Activated naive CD4-positive, alpha-beta T cell (primary cell): ENCODE results near the gene NECTIN1.

Source experiments
- DNase-seq, 4 experiments: peaks; one replicate each; lab custom pipeline; 2025; lab: John Stamatoyannopoulos, UW

The NECTIN1 gene

DNA sequence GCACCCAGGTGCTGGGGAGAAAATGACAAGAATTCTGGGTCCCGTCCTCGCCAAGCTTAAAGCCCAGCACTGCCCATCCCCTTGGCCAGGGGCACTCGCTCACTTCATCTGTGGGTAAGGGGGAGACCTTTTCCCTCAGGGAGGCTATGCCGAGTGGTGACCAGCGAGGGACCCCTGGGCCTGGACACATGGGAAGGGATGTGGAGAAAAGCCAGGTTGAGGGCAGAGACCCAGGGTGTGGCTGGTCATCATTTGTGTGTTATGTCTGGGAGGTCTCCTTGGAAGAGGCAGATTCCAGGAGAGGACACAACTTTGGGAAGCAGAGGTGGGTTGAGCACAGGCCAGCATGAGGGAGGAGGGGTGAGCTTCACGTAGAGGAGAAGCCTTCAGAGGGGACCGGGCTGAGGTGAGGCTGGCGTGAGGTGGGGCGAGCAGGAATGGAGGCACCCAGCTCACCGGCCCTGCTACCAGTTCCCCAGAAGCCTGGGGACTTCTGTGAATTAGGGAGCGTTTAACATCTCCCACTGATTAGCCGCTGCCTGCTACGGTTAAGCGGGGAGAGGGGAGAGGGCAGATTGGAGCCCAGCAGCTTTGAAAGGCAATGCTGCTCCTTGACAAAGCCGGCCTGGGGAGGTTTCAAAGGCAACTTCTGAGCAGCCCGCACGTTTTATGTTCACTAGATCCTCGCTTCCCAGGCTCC, 25.8 kb upstream of the NECTIN1 start:
- no peak for DNase-seq

DNA sequence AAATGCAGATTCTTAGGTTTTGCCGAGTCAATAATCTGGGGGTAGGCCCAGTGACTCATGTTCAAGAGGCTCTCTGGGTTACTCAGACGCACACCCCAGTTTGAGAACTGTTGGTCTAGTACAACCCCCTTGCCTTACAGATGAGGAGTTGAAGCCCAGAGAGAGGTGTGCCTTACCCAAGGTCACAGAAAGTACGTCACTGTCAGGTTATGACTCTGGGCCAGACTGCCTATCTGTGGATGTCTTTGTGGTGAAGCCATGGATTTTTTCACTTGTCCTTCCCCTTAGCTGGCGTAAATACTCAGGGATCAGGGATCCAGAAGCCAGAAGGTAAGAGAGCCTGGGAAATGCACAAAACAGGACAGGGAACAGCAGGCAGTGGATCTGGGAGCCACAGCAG, 25.2 kb upstream of the NECTIN1 start:
- DNase-seq: no peak

DNA sequence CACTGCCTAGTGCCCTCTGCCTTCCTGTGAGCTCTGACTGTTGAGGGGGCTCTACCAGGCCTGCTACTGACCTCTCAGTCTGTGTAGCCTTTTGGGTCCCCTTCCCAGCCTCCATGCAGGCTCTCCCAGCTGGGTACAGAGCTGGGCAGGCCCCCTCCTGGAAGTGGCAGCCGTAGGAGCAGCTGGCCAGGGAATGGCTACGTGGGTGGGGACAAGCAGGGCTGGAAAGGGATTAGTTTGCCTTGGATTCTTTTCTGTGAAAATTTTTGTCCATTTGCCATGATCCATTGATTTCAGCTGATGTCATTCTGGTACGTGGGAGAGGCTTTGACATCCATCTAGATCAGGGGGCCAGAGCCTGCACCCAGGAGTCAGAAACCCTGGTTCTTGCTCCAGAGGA, 23.9 kb upstream of the NECTIN1 start:
- no peak for DNase-seq

DNA sequence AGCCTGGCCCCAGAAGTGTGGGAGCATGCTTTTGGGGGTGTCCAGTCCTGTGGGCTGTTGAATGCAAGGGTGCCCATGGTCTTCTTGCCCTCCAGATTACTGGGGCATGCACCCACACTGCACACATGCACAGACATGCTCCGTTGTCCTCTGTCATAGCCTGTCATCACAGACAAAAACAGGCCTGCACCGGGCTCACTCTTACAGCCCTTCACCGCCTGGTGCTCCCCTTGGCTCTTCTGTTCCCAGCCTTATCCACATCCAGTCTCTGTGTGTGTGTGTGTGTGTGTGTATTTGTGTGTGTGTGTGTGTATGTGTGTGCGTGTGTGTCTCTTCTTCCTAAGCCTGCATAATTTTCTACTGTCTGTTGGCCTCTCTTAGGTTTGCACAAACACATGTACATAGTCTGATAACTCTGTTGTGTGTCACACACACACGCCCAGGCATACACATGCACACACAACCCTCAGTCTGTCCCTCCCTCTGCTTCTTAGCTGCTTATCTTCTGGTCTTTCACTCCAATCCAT, 23.4 kb upstream of the NECTIN1 start:
- no peak for DNase-seq

DNA sequence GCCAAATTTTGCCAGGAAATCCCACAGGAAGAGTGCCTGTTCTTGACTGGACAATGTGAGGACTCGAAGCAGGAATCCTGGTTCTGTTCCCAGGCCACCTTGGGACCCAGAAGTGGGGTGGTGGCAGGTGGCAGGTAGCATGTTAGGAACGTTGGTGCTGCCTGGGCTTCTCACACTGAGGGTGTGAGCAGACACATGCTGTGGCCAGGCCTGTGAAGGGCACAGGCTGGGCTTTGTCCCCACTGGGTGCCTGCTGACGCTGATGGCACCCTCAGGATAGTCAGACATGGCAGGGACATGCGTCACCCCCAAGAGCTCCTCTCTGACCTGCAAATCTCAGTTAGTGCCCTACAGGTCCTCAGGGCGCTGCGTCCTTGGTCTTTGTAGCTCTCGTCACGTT, 21.1 kb upstream of the NECTIN1 start:
- DNase-seq: no peak

DNA sequence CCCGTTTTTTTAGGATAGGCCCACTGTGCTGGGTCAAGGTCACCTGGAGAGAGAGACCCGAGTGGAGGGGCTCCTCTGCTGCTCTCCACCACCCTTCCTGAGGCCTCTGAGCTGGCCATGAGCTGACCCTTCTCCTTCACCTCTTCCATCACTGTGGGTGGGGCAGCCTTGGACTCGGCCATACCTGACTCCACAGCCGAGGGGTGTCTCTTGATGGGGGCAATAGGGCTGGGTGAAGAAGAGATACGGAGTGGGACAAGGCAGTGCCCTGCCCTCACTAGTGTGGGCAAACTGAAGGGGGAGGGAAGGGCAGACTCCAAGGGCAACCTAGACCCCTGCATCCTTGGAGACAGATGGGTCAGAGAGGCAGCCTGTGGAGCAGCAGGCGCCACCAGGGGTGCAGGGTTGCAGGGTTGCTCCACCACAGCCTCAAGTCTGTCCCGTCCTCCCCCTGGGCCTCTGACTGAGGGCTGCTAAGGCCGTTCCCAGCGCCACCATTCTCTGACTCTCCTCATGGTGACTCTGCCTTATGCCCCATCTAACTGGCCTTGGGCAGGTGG, 20.1 kb upstream of the NECTIN1 start:
- DNase-seq: no peak

DNA sequence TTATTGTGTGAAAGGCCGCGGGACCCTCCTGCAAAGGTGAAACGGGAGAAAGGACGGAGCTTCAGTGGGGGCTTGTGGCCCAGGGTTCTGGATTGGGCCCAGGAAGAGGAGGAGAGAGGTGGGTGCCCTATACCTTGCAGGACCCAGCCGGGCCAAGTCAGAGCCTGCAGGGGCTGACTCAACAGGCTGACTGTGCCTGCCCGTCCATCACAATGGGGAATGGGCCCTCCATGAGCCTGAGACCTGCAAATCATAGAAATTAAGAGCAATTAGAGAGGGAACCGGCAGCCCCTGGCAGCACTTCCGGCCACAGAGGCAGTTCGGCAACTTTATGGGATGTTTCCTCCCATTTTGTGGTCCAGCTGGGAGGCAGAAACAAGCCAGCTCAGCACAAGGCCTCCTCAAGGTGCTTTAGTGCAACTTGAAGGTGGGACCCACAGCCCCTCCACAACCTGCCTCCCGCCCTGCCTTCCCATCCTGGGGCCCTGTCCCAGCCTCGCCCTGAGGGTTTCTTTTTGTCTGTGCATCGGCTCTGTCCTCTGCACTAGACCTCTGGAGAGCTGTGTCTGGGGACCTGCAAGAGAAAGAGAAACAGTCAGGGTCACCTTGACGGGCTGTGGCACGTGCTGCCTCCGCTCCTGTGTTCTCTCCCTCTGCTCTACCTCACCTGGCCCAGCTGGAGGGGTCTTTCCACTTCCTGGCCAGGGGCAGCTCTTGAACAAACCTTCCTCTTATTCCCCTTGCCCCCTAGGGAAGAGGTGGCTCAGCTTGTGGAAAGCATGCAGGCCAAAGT, 19.1 kb upstream of the NECTIN1 start:
- DNase-seq: no peak

DNA sequence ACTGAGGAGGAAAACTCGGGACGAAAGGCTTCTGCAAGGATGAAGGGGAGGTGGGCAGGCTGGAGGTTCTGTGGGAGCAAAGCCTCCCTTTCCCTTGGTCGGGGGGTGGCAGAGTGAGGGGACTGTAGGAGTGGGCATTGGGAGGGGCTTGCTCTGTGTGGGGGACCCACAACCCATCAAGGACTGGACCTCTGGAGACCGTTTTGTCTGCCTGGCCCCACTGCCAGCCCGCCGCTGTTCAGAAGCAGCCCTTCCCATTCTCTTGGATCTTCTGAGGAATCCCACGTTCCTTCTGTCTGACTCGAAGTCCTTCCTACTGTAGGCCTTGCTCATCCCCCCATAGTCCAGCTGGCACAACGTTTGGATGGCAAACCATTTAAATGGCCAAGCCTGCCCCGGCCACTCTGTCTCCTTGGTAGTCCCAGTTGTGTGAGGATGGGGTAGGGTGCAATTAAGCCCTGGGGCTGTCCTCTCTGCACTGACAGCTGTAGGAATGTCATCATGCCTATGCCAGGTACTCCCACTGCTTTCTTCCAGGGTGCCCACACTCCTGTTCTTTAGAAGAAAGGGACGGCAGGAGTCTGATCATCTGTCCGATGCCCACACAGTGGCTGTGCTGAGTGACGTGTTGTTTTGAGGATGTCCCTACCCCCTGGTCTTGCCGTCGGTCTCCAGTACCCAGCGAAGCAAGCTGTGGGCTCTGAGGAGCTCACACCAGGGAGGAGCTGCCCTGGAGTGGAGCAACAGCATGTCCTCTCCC, 17.0 kb upstream of the NECTIN1 start:
- DNase-seq: no peak

DNA sequence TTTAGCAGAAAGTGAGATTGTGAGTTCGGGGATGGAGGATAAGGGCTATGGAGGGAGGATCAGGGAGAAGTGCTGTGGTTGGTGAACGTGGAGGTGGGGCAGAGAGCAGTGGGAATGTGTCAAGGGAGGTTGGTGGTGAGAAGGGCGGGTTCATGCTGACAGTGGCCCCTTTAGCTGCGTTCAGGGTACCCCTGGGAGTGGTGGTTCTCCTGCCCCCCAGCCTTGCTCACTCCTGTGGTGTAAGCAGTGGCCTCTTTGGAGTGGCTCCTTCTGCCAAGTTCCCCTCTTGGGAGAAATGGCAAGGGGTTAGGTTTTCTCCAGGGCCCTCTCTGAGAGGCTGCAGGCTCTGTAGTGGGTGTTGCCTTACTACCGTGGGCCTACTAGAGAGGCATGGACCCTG, 16.1 kb upstream of the NECTIN1 start:
- DNase-seq: no peak

DNA sequence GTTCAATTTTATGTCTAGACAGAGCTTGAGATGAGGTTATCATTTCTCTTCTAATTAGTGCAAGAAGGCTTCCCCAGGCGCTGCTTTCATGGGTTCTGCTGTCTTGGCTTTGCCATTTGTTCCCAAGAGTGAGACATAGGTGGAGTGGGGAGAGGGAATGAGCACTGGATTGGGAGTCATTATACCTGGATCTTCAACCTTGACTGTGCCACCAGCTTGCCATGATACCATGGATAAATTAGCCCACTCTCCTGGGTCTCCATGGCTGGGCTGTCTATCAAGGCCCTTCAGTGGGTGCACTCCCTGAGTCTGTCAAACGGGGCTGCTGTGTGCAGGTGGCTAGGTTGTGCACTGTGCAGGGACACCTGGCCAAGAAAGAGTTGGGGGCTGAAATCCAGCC, 15.6 kb upstream of the NECTIN1 start:
- DNase-seq: no peak

DNA sequence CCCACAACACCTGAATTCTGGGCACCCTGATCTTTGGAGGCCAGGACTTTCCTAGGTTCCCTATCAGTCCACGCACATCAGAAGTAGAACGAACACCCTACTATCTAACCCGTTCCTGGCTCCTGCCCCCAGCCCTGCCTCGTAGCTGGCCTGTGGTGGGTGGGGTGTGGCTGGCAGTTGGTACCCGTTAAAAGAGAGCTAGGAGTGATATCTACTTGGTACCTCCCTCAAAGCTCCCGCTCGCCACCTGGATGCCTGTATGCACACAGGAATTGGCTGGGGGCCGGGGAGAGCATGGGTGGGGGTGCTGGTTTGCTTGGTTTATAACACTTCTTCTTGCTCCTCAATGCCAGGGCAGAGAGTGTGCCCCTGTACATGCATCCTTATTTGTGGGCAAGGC, 14.0 kb upstream of the NECTIN1 start:
- DNase-seq: no peak

DNA sequence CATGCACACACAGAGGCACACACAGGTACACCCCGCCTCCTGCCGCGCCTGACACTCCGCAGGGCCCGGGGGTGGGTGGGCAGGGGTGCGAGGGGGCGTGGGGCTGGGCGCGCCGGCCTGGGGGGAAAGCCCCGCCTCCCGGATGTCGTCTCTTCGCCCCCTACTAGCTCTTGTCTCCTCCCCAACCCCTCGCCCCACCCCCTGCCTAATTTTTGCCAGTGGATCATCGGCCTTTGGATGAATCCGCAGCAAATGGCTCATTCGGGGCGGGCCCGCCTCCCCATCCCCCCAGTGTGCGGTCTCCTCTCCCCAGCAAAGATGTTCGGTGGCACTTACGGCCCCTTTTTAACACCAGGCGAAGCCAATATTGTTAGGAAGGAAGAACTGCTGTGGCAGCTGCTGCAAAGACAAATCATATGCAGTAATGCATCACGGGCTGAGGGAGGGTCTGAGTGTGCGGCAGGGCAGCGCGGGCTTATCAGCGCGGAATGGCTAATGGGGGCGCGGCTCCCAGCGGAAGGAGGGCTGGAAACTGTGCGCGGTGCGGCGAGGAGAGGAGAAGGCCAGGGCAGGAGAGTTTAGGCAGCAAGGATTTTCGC, 13.4 kb upstream of the NECTIN1 start:
- DNase-seq: peak in 1 of 4 experiments; percentile 4

DNA sequence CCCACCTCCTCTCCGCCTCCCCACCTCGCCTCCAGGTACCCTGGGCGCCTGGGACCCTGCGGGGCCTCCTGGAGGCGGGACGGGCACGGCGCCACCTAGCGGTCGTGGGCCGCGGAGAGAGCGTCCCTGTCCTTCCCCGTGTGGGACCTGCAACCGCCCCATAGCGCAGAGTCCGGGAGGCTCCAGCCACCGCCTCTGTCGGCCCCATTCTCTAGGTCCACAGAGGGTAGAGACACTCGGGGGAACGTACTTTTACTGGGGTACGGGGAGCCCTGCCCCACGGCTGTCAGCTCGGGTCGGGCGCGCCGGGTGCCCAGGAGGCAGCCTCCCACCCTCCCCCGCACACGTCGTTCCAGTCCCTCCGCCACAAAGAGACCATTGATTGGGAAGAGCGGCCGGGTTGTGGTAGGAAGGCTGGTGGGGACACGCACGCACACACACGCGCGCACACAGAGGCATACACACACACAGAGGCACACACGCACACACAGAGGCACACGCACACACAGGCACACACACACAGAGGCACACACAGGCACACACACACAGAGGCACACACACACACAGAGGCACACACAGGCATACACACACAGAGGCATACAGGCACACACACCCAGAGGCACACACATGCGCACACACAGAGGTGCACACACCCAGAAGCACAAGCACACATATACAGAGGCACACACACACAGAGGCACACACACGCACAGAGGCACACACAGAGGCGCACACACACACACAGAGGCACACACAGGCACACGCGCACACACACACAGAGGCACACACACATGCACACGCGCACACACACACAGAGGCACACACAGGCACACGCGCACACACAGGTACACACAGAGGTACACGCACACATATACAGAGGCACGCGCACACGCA, 12.6 kb upstream of the NECTIN1 start:
- peak; percentile 16 to 54 (median 30) for DNase-seq

DNA sequence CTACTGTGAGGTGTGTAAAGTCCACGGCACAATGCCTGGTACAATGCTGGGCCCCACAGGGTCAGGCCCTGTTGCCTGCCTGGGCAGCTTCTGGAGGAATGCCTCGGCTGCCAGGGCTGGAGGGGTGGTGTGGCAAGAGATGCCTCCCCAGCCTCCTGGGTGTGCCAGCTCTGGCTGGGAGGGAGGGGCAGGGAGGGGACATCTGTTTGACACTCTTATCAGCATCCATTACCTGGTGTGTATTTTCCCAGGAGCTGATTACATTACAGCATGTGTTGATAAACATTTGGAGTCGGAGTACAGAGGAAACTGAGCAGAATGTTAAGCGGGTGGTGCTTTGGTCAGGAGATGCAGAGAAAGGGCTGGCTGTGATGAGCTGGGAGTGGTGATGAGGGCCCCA, 11.0 kb upstream of the NECTIN1 start:
- no peak for DNase-seq

DNA sequence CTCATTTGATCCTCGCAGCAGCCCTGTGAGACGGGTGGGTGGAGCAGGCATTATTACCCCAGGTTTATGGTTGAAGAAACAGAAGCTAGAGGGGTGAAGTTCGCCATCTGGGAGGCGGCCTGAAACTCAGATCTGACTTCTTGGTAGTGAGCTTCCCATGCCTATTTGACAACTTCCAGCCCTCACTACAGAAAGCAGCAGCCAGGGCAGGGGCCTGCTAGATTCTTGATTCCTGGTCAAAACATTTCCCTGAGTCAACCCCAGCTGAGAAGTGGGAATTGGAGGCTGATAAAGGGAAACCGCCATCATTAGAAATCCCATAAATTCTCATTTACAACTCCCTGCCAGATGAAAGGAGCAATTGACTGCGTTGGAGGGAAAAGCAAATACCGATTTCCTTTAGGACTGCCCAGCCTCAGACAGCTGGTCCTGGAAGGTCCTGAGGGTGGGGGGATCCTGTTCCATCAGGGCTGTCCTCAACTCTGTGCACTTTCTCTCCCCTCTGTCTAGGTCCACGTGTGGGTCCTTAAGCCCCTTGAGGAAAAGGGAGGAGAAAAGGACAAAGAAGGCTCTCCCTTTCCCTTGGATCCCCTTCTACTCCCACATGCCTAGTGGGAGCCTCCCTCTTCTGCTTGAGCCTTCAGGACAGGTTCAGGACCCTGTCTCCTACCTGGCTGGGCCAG, 10.2 kb upstream of the NECTIN1 start:
- no peak for DNase-seq

DNA sequence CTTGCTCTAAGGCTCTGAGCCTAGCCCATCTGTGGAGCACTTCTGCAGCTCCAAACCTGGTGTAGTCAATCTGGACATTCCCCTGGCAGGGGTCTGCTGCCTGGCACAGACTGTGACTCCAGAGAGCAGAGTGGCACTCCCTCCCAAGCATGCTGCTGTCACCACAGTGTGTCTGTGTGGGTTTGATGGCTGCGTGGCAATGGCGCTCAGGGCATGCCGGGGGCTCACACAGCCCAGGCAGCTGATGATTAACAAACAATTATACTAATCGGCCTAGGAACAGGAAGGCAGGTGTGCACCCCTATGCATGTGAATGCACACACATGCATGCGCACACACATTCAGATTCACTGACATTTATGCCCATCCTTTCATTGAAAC, 9.0 kb upstream of the NECTIN1 start:
- no peak for DNase-seq

DNA sequence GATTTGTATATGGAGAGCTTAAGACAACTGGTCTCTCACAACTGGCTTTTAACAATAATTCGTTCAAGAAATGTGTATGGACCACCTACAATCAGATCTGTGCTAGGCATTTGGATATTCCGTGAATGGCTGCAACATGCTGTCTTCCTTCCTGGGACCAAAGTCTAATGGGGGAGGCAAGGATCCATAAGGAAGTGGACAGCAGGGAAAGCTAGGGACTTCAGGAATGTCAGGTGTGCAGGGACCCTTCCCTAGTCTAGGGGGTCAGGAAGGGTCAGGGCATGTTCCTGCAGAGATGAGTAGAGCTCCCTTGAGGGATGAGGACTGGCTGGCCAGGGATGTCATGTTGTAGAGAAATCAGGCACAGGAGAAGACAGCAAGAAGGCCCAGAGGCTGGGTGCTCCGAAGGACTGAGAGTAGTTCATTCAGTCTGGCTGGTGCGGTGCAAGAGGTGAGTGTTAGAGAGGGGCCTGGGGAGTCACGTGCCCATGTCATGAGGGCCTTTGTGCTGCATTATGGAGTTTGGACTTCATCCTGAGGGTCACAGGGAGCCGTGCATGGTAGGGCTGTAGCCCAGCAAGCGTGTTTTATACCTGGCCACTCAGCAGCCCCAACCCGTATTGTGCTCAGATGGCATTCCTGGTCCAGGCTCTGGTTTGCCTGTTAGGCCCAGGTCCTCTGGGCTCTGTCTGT, 8.5 kb upstream of the NECTIN1 start:
- DNase-seq: no peak

DNA sequence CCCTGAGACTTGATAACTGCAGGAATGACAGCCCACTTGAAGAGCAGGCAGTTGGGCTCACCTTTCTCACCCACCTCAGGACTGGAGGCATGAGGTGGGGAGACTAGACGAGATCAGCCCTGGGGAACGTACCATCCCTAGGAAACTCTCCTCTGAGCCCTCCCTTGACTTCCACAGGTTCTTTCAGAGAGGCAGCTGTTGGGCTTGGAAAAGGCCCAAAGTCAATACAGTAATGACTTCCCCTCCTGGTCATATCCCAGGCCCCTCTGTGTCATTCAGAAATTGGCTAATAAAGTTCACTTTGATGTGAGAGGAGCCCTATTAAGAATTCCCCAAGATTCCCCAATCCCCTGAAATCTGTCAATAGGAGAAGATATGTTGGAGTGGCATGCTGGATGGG, 5.8 kb upstream of the NECTIN1 start:
- DNase-seq: no peak

DNA sequence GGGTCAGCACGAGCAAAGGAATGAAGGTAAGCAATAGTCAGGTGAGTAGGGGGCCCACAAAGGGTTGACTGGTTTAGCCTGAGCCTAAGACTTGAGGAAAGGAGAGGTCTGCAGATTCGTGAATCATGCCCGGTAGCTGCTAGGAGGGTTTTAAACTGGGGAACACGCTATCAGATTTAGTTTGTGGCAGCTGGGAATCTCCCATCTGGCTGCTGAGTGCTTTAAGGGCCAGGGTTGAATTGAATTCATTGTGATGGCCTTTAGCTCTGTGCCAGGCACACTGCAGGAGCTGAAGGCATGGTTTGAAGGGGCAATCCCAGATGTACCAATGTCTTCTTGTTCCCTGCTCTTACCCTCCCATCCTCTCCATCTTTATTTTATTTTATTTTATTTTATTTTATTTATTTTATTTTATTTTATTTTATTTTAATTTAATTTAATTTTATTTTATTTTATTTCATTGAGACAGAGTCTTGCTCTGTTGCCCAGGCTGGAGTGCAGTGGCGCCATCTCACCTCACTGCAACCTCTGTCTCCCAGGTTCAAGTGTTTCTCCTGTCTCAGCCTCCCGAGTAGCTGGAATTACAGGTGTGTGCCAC, 1.9 kb upstream of the NECTIN1 start:
- DNase-seq: no peak
